Posterior cingulate gyrus (tissue), 11 donors: Measurements from ENCODE around the gene VAPA.
"Not testable (repeated sequence)": the region's sequence is repeated elsewhere in the genome, so short reads cannot be mapped to it uniquely, and the experiment has no call there.

Experiments
- DNase-seq, 10 donors: peaks; one replicate each; pipeline versions ENCODE4 v3.0.0 to v3.0.0-alpha.2; 2020 to 2021; ENCODE audit warnings: mixed read lengths in 3 of 10
- intact Hi-C: fragments of 100-400 bp; cut with DNase I; formaldehyde crosslinking; loops from one replicate; pipeline ENCODE4 v1.15.1; 2023

Gene VAPA

DNA sequence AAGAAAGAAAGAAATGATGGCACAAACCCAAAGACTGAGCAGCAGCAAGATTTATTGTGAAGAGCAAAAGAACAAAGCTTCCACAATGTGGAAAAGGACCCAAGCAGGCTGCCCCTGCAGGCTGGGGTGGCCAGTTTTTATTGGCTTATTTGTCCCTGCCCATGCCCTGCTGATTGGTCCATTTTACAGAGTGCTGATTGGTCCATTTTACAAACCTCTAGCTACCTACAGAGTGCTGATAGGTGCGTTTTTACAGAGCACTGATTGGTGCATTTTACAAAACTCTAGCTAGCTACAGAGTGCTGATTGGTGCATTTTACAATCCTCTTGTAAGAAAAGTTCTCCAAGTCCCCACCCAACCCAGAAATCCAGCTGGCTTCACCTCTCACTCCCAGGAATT, 1.5 kb upstream of the VAPA start:
- not testable (repeated sequence) for DNase-seq
- intact Hi-C loops: loop anchor here (10.0 kb wide), 2 partner anchors 107 to 227 kb away; no protein-coding TSS in a partner anchor

DNA sequence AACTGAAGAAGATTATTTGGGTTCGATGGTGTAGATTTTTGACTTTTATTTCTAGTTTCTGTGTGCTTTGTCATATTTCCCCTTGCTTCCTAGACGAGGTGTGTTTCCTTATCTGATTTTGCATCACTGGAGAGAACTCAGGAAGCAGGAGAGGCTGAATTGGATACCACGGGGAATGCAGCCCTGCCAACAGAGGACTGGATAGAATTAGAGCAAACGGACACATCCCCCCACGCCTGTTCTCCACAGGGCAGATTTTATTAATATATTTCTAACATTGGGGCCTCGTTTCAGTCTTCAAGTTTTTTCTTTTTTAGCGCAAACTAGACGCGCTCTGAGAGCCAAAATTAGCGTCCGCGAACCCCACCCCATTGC, 678 bp upstream of the VAPA start:
- DNase-seq: no peak
- intact Hi-C loops: loop anchor here (10.0 kb wide), 2 partner anchors 108 to 228 kb away; no protein-coding TSS in a partner anchor

GRCh38 chr18:9914334-9914583, 443 bp downstream of the VAPA start:
- intact Hi-C loops: loop anchor here (1.0 to 10.0 kb wide), 3 partner anchors 109 to 302 kb away; no protein-coding TSS in a partner anchor
- DNase-seq: no peak

DNA sequence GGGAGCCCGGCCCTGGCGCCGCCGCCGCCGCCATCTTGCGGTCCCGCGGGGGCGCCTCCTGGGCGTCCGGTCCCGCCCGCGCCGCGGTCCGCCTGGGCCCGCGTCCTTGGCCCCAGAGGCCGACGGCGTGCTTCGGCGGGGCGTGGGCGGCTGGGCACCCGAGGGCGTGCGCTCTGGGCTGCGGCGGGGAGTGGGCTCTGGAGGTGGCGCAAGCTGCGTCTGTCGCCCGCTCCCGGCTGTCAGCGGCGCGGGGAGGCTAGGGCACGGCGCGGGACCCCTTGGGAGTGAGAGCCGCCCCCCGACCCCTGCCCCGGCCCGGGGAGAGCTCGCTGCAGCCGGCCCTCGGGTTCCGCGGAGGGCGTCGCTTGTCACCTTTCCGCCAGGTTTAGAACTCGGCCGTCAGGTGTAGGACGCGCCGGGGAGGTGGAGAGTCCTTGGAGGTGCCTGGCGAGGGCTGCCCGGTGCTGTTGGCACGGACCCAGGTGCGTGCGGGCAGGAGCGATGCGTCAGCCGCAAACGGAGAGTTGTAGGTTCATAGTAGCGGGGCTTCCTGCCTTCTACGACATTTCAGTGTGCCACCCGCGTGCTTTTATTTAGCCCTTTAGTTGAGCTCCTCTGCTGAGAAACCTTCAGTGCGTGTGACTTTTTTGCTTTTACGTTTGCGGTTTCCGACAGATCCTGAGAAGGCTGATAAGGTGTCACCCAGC, 921 bp downstream of the VAPA start:
- intact Hi-C loops: loop anchor here (1.0 to 10.0 kb wide), 3 partner anchors 110 to 302 kb away; no protein-coding TSS in a partner anchor

GRCh38 chr18:9915291-9916076, 1.7 kb downstream of the VAPA start:
- intact Hi-C loops: loop anchor here (10.0 kb wide), 2 partner anchors 111 to 231 kb away; no protein-coding TSS in a partner anchor
- DNase-seq: no peak

More for the DNA sequence above, 921 bp downstream of the VAPA start:
- peak in 9 of 10 donors; percentile 12 to 87 (median 39) for DNase-seq

GRCh38 chr18:9916077-9916639, 2.3 kb downstream of the VAPA start:
- intact Hi-C loops: loop anchor here (10.0 kb wide), 2 partner anchors 111 to 231 kb away; no protein-coding TSS in a partner anchor
- no peak for DNase-seq

DNA sequence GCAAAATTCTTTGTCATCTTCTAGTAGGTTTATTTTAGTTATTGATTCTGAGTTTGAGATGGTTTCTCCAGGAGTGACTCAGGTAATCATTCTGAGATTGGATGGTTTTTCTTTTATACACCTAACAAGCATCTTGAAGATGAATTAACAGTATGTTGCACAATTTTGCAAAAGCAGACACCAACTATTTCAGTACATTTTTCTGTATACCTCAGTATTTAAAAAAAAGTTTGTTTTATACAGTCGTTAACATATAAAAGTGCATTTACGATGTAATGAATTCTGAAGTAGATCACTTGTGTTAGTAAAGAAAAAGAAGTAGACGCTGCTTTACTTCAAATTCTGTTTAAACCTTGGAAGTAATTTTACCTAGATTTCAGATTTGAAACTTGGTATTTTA, 3.0 kb downstream of the VAPA start:
- intact Hi-C loops: loop anchor here (10.0 kb wide), 2 partner anchors 112 to 232 kb away; no protein-coding TSS in a partner anchor
- DNase-seq: no peak

DNA sequence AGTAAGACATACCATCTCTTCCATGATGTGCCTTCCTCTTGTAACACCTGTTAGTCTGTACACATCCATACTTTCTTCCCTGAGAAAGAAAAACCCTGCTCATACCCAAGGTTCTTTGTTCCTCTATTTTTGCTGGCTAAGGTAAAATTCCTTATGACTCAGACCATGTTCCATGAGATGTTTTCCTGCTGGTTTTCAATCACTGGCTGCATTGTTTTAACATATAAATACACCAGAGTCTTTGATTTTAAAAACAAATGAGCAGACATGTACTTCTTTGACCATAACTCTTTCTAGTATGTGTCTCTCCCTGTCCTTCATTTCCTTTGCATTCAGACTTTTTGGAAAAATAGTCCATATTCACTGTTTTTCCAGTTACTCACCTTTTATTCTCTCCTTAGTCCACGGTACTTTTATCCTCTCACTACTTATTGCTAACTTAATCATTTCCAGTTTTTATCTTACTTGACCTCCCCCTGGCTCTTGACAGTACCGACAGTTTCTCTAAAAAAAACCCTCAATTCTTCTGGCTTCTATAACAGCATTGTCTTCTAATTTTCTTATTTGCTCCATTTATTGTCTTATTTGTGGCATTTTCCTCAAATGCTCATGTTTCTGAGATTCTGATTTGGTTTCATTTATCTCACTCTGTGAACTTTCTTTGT, 4.3 kb downstream of the VAPA start:
- DNase-seq: no peak
- intact Hi-C loops: loop anchor here (10.0 kb wide), 2 partner anchors 113 to 233 kb away; no protein-coding TSS in a partner anchor

DNA sequence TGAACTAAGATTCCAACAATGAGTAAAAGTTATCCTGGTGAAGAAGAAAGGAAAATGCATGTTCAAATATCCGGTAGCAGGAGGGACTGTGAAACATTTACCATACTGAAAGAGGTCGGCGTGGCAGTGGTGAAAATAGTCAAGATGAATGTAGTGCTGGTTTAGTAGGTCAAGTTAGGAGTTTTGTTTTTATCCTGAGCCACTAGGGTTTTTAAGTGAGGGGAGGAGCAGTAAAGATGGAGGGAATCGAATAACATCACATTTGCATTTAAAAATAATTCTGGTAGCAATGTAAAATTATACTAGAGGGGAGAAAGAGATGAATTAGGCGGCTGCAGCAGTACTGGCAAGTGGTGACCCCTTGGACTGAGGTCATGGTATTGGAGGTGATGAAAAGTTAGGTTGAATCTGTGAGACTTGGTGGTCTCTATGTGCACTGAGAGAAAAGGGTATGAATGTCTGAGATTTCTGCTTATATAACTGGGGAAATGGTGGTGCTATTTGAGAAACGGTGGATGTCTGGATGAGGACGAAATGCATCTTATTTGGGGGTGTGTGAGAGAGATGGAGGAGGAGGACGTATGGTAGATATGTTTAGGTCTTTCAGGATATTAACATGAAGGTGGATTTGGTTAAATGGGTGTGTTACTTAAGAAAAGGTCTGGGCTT, 5.9 kb downstream of the VAPA start:
- intact Hi-C loops: loop anchor here (10.0 kb wide), 2 partner anchors 115 to 235 kb away; no protein-coding TSS in a partner anchor
- DNase-seq: no peak

- DNase-seq: no peak
- intact Hi-C loops: no loop called here
Measured at GRCh38 chr18:9922592-9923311, 8.9 kb downstream of the VAPA start.

DNA sequence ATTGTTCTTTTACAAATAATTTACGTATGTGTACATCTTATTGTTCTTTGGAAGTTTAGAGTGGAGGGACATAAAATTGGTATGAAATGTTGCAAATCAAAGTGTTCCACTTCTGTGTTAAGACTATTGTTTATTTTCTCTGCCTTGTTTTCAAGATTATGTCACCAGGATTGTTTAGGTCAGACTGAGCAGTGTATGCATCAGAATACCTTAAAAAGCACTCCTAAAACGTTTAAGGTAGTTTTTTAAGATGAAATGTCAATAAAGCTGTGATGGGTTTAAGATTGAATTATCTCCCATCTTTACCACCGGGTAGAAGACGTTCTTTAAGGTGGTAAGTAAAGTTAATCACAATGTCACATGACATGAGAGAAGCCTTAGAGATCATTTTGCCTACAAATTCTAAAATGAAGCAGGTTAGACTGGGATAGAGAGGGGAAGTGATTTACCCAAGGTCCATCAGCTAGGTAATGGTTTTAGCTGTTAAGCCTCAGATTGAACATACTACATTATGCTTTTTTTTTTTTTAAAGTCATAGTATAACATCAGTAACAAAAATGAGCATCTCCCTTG, 10.6 kb downstream of the VAPA start:
- DNase-seq: no peak
- intact Hi-C loops: no loop called here

DNA sequence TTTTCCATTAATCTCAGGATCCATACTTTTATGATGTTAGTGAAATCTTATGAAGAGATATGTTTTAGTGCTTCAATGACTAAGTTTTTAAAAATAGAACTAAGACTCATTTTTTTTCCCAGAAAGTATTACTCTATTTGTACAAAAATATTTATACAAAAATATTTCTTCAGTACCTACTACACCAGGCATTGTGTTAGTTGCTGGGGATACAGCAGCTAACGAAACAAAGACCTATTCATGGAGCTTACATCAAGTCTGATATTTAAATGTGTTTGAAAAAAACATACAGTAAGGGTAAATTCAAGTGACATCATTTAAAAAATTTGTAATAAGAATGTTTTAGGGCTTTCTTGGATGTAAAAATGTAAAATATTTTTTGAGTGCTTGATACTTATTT, 11.6 kb downstream of the VAPA start:
- DNase-seq: no peak
- intact Hi-C loops: no loop called here

DNA sequence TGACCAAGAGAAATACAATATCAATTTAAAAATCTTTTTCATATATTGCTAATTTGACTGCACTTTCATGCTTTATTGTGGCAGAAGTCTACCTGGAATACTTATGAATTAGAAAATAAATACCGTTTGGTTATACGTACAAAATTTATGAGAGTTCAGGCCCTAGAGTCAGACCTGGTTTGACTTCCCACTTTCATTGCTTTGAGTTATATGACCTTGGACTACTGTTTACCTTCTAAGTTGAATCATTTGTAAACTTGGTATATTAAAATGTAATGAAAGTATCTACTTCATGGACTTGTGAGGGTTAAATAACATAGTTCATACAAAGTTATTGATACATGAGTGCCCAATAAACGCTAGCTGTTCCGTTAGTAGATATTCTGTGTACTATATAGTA, 12.0 kb downstream of the VAPA start:
- intact Hi-C loops: no loop called here

DNA sequence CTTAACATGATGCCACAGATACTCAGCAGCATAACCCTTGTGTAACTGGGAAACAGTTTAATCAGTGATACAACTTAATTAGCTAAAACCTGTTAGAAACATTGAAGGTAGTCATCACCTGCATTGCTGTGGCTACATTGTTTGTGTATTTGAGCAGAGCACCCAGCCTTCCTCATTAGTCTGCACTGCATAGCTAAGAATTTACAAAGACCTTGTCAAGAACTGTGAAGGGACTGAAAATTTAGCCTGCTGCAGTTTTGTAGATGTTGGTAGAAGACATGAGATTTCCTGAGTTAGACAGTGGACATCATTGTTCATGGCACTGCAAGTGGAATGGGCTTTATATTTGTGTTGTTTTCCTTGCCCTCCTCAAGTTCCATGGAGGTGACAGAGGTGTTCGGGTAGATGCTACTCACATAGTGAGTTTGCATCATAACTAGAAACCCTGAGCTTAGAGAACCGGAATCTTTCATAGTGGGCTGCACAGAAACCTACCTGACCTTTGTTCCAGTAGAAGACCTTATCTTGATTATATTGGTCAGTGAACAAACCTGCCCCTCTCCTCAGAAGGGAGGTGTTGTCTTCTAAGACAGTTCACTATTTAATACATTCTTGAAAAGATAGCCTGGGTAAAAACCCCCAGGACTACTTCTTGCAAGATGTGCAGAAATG, 12.5 kb downstream of the VAPA start:
- intact Hi-C loops: no loop called here
- no peak for DNase-seq

More for the DNA sequence above, 12.0 kb downstream of the VAPA start:
- DNase-seq: no peak

- intact Hi-C loops: no loop called here
- no peak for DNase-seq
Measured at GRCh38 chr18:9926977-9927376, 13.2 kb downstream of the VAPA start.

DNA sequence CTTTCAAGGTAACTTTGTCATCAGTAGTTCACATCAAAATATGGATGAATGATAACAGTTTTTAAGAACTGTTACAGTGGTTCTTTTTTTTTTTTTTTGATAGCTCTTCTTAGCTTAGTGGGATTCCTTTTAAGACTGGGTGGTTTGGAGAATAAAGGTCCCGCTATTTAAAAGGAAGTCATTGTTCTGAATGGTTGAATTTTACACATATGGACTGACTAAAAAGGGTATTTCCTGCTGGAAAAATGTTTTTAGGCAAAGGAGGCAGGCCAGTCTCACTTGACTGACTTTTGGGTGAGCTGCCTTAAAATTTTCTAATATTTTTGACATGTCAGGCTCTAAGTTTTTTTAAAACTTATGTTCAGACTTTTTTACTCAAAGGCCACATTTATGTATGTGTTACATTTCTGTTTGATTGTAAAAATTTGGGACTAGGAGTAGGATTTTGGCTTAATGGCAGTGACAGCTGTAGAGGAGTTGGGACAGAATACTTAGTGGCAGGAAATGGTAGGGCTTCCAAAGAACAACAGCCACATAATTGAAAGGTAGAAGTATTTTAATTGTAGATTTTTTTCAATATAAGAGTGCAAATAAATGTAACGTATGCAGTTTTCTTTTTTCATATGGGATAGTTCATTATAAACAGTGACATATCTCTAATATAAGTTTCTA, 13.7 kb downstream of the VAPA start:
- no peak for DNase-seq
- intact Hi-C loops: no loop called here

DNA sequence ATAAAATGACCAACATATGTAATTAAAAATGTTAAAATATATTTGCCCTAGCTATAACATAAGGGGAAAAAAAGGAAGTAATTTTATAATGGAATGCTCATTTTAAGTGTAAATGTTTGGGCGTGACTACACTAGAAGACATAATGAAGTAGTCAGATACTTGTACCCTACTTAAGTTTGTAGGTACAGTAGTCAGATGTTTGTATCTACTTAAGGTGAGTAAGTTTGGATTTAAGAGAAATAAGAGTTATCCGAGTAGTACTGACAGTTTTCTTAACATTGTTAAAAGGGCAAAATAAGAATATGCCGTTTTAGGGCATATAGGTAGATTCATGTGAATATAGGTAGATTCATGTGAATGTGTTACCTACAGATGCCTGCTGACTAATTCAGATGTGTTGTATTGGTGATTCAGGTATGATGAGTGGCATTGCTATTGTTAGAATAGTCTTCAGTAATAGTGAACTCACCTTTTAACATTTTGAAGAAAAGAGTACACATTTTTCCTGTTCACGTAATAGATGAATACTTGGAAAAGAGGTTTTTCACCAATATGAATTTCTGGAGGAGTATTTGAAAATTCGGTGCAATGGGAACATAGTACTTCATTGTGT, 14.9 kb downstream of the VAPA start:
- DNase-seq: no peak
- intact Hi-C loops: no loop called here
